GM12892 (cell line): ENCODE measurements around the gene TPM1.

Source experiments
- POLR2A ChIP-seq: IDR thresholded peaks from 2 replicates; pipeline ENCODE4 v1.6.1; 2011; ENCODE audit warnings: low read depth, low read length, control low read depth
- POLR2AphosphoS5 ChIP-seq: IDR thresholded peaks from 2 replicates; pipeline ENCODE4 v1.6.1; 2011; ENCODE audit warnings: low read depth, low read length, control low read depth

- no peak for TF ChIP-seq POLR2A
- no peak for TF ChIP-seq POLR2AphosphoS5
Measured at GRCh38 chr15:63044645-63045464, 2.3 kb downstream of the TPM1 start.
